Measurements from ENCODE around the gene VDAC1.

The VDAC1 gene

GRCh38 chr5:133967124-133967523, 37.7 kb downstream of the VDAC1 start:
- Histone ChIP-seq H4K20me1 (ENCODE audit: insufficient read depth) (no peaks in the 10 kb centered on the region), H3K27ac (no peak overlapping the region), H3K4me1 (ENCODE audit: low read depth, poor library complexity, severe bottlenecking) (peaks cover 23% of the 10 kb centered on the region), H3K4me2 (peak overlapping the region; percentile 81), H3K27me3 (ENCODE audit: insufficient read depth, low read depth) (no peaks in the 10 kb centered on the region), H3K79me2 (ENCODE audit: insufficient read depth, low read depth) (peaks cover 29% of the 10 kb centered on the region; the same call in 1 of the 2 replicates), H3K9ac (no peak overlapping the region; the same call in 1 of the 2 replicates), H3K4me3 (IDR thresholded peaks at IDR 0.05; ENCODE audit: insufficient read depth, low read depth, low read length) (no peak overlapping the region), H3K36me3 (ENCODE audit: insufficient read depth) (no peaks in the 10 kb centered on the region; the same call in 1 of the 2 replicates), H2AFZ (ENCODE audit: low read depth) (no peak overlapping the region)
- TF ChIP-seq, protein P1, sequence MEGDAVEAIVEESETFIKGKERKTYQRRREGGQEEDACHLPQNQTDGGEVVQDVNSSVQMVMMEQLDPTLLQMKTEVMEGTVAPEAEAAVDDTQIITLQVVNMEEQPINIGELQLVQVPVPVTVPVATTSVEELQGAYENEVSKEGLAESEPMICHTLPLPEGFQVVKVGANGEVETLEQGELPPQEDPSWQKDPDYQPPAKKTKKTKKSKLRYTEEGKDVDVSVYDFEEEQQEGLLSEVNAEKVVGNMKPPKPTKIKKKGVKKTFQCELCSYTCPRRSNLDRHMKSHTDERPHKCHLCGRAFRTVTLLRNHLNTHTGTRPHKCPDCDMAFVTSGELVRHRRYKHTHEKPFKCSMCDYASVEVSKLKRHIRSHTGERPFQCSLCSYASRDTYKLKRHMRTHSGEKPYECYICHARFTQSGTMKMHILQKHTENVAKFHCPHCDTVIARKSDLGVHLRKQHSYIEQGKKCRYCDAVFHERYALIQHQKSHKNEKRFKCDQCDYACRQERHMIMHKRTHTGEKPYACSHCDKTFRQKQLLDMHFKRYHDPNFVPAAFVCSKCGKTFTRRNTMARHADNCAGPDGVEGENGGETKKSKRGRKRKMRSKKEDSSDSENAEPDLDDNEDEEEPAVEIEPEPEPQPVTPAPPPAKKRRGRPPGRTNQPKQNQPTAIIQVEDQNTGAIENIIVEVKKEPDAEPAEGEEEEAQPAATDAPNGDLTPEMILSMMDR (conservative IDR thresholded peaks at IDR 0.05; ENCODE audit: low read depth, low read length), result no peak

GRCh38 chr5:133966090-133966489, 38.7 kb downstream of the VDAC1 start:
- H2AFZ ChIP-seq (ENCODE audit: low read depth), result no peak overlapping the region
- H3K4me1 ChIP-seq (ENCODE audit: low read depth, poor library complexity, severe bottlenecking), result peaks cover 25% of the 10 kb centered on the region
- TF ChIP-seq, protein P1 (conservative IDR thresholded peaks at IDR 0.05; ENCODE audit: low read depth, low read length), result no peak
- no peak overlapping the region for H3K4me2 ChIP-seq
- H3K27ac ChIP-seq, result no peak overlapping the region
- no peak overlapping the region for H3K4me3 ChIP-seq (IDR thresholded peaks at IDR 0.05; ENCODE audit: insufficient read depth, low read depth, low read length)
- no peaks in the 10 kb centered on the region for H4K20me1 ChIP-seq (ENCODE audit: insufficient read depth)
- H3K79me2 ChIP-seq (ENCODE audit: insufficient read depth, low read depth), result peaks cover 29% of the 10 kb centered on the region; the same call in 1 of the 2 replicates
- no peak overlapping the region for H3K9ac ChIP-seq
- no peaks in the 10 kb centered on the region for H3K27me3 ChIP-seq (ENCODE audit: insufficient read depth, low read depth)
- no peaks in the 10 kb centered on the region for H3K36me3 ChIP-seq (ENCODE audit: insufficient read depth)

GRCh38 chr5:133963493-133964128, 41.2 kb downstream of the VDAC1 start:
- Histone ChIP-seq H3K27me3 (ENCODE audit: insufficient read depth, low read depth) (no peaks in the 10 kb centered on the region), H3K36me3 (ENCODE audit: insufficient read depth) (no peaks in the 10 kb centered on the region), H4K20me1 (ENCODE audit: insufficient read depth) (no peaks in the 10 kb centered on the region), H3K9ac (no peak overlapping the region), H3K27ac (no peak overlapping the region), H3K79me2 (ENCODE audit: insufficient read depth, low read depth) (peaks cover 29% of the 10 kb centered on the region; the same call in 1 of the 2 replicates), H3K4me3 (IDR thresholded peaks at IDR 0.05; ENCODE audit: insufficient read depth, low read depth, low read length) (no peak overlapping the region), H3K4me1 (ENCODE audit: low read depth, poor library complexity, severe bottlenecking) (peaks cover 11% of the 10 kb centered on the region), H3K4me2 (no peak overlapping the region), H2AFZ (ENCODE audit: low read depth) (no peak overlapping the region)
- TF ChIP-seq, protein P1 (conservative IDR thresholded peaks at IDR 0.05; ENCODE audit: low read depth, low read length), result no peak

DNA sequence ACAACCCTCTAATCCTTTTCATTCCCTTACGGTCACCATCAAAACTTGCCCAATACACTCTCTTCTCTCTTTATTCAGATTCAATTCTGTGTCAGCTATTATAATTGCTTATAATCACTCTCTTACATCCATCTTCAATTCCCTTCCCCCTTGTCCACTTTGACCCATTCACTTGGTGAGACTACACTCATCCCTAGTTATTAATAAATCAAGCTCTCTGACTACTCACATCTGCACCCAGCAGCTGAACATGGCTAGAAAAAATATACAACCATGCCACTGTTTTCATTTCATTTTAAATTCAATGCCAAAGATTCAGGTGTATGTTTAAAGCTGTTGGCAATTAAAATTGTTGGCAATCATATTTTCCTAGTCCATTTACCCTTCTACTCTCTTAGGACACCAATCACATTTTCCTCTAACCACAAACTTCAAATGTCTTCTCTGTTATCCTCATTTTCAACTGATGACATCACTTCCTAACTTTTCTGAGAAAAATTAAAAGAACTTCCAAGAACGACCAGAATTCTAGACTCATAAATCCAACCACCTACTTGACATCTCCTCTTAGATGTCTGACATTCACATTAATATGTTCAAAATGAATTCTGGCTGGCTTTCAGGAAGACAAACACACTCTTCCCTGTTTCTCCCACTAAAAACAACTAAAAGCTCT, 41.8 kb downstream of the VDAC1 start:
- Histone ChIP-seq H3K4me2 (no peak overlapping the region), H3K27me3 (ENCODE audit: insufficient read depth, low read depth) (no peaks in the 10 kb centered on the region), H3K79me2 (ENCODE audit: insufficient read depth, low read depth) (peaks cover 26% of the 10 kb centered on the region; the same call in 1 of the 2 replicates), H2AFZ (ENCODE audit: low read depth) (no peak overlapping the region), H3K36me3 (ENCODE audit: insufficient read depth) (no peaks in the 10 kb centered on the region), H3K9ac (no peak overlapping the region), H3K4me3 (IDR thresholded peaks at IDR 0.05; ENCODE audit: insufficient read depth, low read depth, low read length) (no peak overlapping the region), H3K4me1 (ENCODE audit: low read depth, poor library complexity, severe bottlenecking) (peaks cover 11% of the 10 kb centered on the region), H4K20me1 (ENCODE audit: insufficient read depth) (no peaks in the 10 kb centered on the region), H3K27ac (no peak overlapping the region)
- TF ChIP-seq, protein P1 (conservative IDR thresholded peaks at IDR 0.05; ENCODE audit: low read depth, low read length), result no peak

All from KMS-11 (cell line).